ENCODE results near the gene ART5. TPM values are rescaled to one million over a fixed set of nuclear protein-coding genes. Genes with fewer than 3 reads are reported as not detected.

The ART5 gene
- total and polyA plus RNA-seq, 11 donors: 0.44 to 3.4 (median 1.2) TPM

DNA sequence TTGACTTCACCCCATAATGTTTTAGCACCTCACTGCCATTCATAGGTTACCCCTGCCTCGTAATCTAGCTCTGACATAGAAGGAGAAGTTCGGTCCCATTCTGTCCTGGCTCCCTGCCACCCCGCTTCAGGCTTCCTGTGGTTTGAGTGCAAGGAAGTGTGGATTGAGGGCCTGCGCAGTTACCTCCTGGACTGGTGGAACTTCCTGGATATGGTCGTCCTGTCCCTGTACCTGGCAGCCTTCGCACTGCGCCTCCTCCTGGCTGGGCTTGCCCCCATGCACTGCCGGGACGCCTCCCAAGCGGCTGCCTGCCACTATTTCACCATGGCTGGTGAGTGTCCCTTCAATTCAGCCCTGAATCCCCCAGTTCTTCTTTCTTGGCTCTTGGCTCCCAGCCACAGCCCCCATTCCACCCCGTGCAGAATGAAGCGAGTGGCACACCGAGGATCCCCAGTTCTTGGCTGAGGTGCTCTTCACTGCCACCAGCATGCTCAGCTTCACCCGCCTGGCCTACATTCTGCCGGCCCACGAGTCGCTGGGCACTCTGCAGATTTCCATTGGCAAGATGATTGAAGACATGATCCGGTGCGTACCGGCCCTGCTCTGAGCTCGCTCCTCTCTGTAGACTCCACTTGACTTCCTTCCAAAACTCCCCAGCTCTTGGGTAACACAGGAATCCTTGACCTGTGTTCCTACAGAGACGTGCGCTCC, 15.4 kb downstream of the ART5 start:
- Histone ChIP-seq H3K4me3 (peak overlapping the region in 4 of 12 donors; percentile 15 to 45 (median 24)), H3K27me3 (no peaks in the 10 kb centered on the region), H3K4me1 (no peaks in the 10 kb centered on the region), H3K9me3 (no peaks in the 10 kb centered on the region), H3K27ac (no peak overlapping the region), H3K36me3 (no peaks in the 10 kb centered on the region)
- WGBS, 4 donors: 81 to 85% (median 83%) methylated on average over 20 to 23 of the region's 23 CpGs
- TF ChIP-seq POLR2A (IDR thresholded peaks at IDR 0.05): no peak
- TF ChIP-seq, protein P1, sequence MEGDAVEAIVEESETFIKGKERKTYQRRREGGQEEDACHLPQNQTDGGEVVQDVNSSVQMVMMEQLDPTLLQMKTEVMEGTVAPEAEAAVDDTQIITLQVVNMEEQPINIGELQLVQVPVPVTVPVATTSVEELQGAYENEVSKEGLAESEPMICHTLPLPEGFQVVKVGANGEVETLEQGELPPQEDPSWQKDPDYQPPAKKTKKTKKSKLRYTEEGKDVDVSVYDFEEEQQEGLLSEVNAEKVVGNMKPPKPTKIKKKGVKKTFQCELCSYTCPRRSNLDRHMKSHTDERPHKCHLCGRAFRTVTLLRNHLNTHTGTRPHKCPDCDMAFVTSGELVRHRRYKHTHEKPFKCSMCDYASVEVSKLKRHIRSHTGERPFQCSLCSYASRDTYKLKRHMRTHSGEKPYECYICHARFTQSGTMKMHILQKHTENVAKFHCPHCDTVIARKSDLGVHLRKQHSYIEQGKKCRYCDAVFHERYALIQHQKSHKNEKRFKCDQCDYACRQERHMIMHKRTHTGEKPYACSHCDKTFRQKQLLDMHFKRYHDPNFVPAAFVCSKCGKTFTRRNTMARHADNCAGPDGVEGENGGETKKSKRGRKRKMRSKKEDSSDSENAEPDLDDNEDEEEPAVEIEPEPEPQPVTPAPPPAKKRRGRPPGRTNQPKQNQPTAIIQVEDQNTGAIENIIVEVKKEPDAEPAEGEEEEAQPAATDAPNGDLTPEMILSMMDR (IDR thresholded peaks at IDR 0.05): no peak
- DNase-seq: peak; percentile 53 to 81 (median 69)
- intact Hi-C loops (cut with DNase I): no loop called here
- peak in 3 of 4 donors; percentile 29 to 67 (median 49) for ATAC-seq

DNA sequence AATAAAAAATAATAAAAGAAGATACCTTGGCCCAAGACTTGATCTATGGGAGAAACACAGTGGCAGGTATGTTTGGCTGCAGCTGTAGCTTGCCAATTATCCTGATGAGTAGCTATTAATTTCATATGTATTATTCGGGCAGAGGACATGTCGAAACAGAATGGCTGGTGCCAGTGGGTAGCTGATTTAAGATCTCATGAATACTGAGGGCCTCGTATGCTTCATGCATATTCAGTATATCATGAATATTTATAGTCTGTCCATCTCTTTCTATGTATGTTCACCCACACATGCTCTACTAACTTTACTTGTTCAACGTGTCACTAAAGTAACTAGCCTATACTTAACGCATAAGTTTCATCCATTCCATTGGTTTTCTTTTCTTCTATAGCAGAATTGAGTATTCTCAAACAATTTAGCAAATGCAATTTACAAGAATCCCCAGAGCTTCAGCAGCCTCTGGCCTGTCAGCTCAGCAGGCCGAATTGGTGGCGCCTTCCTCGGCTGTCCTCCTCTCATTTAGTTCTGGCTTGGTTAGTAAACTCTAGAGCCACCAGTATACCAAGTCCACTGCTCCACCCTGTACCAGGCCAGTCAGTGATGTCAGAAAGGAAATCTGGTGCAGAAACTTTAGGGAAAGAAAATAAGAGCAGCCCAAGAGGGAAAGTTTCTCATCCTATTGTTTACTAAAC, 17.9 kb downstream of the ART5 start:
- H3K9me3 ChIP-seq: no peaks in the 10 kb centered on the region
- DNase-seq (no peak), ATAC-seq (no peak)
- 56 to 72% (median 65%) methylated on average over 8 of the region's 8 CpGs for WGBS, 4 donors
- TF ChIP-seq, protein P1 (IDR thresholded peaks at IDR 0.05): no peak
- TF ChIP-seq POLR2A (IDR thresholded peaks at IDR 0.05): no peak
- H3K4me1 ChIP-seq: no peaks in the 10 kb centered on the region
- H3K4me3 ChIP-seq: no peak overlapping the region
- intact Hi-C loops (cut with DNase I): no loop called here
- H3K36me3 ChIP-seq: no peaks in the 10 kb centered on the region
- no peaks in the 10 kb centered on the region for H3K27me3 ChIP-seq
- H3K27ac ChIP-seq: no peak overlapping the region

DNA sequence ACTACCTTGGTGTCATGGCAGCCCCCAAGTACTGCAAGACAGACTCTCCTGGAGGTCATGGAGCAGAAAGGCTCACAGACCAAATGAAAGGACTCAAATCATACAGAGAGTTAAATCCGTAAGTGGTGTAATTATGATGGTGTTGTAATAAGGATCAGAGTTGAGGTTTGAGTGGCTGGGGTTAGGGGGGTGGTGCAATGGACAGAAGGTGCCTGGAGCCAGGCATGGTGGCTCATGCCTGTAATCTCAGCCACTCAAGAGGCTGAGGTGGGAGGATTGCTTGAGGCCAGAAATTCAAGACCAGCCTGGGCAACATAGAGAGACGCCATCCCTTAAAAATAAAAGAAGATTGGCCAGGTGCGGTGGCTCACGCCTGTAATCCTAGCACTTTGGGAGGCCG, 18.7 kb downstream of the ART5 start:
- ATAC-seq: no peak
- H3K9me3 ChIP-seq: no peaks in the 10 kb centered on the region
- intact Hi-C loops (cut with DNase I): no loop called here
- H3K27me3 ChIP-seq: no peaks in the 10 kb centered on the region
- TF ChIP-seq POLR2A (IDR thresholded peaks at IDR 0.05): no peak
- no peaks in the 10 kb centered on the region for H3K36me3 ChIP-seq
- WGBS, 4 donors: 92 to 96% (median 93%) methylated on average over 5 of the region's 5 CpGs
- no peak overlapping the region for H3K4me3 ChIP-seq
- H3K4me1 ChIP-seq: no peaks in the 10 kb centered on the region
- no peak overlapping the region for H3K27ac ChIP-seq
- DNase-seq: no peak

DNA sequence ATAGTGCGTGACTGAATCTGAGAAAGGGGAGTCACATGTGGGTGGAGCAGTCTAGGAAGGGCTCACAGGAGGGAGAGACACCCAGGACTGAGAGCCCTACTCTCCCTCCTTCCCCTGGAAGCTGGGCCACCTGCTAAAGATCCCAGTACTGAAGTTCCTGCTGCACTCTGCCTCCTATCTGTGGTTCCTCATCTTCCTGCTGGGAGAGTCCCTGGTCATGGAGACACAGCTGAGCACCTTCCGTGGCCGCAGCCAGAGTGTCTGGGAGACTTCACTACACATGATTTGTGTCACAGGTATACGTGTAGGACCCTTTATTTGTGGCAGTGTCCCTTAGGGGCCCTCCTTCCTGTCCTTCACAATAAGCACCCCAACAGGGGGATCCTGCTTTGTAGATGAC, 19.3 kb downstream of the ART5 start:
- intact Hi-C loops (cut with DNase I): no loop called here
- ATAC-seq: no peak
- WGBS, 4 donors: 65 to 86% (median 77%) methylated on average over 4 of the region's 4 CpGs
- no peaks in the 10 kb centered on the region for H3K36me3 ChIP-seq
- no peak for DNase-seq
- H3K27ac ChIP-seq: no peak overlapping the region
- H3K27me3 ChIP-seq: no peaks in the 10 kb centered on the region
- H3K4me1 ChIP-seq: no peaks in the 10 kb centered on the region
- H3K4me3 ChIP-seq: no peak overlapping the region
- no peaks in the 10 kb centered on the region for H3K9me3 ChIP-seq
- TF ChIP-seq, protein P1 (IDR thresholded peaks at IDR 0.05): no peak

Data from heart left ventricle (tissue), 16 donors.